ENCODE measurements around the gene ARHGEF19.

Gene ARHGEF19

DNA sequence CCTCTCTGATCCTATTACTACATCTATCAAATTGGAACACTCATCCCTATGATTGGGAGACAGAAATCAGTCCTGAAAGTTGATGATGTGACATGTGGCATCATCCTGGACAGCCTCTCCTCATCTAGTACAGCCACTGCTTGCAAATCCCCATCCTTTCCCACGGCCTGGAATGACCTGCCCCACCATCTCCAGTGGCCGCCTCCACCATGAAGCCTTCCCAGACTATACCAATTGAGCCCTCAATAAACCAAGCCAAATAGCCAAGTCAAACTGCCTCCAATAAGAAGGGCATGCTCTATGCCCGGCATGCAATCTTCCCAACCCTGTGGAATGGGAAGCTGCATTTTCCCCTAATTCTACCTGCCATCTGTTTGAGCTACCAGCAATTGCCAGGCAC, 561 bp upstream of the ARHGEF19 start:
- no peaks in the 10 kb centered on the region for H3K9me3 ChIP-seq
- H4K20me1 ChIP-seq, result no peaks in the 10 kb centered on the region
- 0 out of 2 replicates have a peak, but pooled peaks cover 5% of the 10 kb centered on the region for H3K27me3 ChIP-seq
- TF ChIP-seq Cebpa-rat (IDR thresholded peaks at IDR 0.05), result no peak
- H3K9ac ChIP-seq, result no peak overlapping the region
- peaks cover 41% of the 10 kb centered on the region for H3K4me1 ChIP-seq
- H3K27ac ChIP-seq, result no peak overlapping the region
- no peaks in the 10 kb centered on the region for H3K36me3 ChIP-seq
- no peak overlapping the region for H3K4me2 ChIP-seq
- H3K4me3 ChIP-seq, result no peak overlapping the region

- H3K4me1 ChIP-seq, result peaks cover 43% of the 10 kb centered on the region
- no peaks in the 10 kb centered on the region for H3K36me3 ChIP-seq
- H3K27ac ChIP-seq, result no peak overlapping the region
- H3K9me3 ChIP-seq, result no peaks in the 10 kb centered on the region
- H4K20me1 ChIP-seq, result no peaks in the 10 kb centered on the region
- no peak for TF ChIP-seq Cebpa-rat (IDR thresholded peaks at IDR 0.05)
- no peak overlapping the region; the same call in 1 of the 2 replicates for H3K4me2 ChIP-seq
- 0 out of 2 replicates have a peak, but pooled peaks cover 5% of the 10 kb centered on the region for H3K27me3 ChIP-seq
- no peak overlapping the region for H3K4me3 ChIP-seq
- no peak overlapping the region for H3K9ac ChIP-seq
These were observed 628 bp downstream of the ARHGEF19 start for GRCh38 chr1:16211824-16212223.

DNA sequence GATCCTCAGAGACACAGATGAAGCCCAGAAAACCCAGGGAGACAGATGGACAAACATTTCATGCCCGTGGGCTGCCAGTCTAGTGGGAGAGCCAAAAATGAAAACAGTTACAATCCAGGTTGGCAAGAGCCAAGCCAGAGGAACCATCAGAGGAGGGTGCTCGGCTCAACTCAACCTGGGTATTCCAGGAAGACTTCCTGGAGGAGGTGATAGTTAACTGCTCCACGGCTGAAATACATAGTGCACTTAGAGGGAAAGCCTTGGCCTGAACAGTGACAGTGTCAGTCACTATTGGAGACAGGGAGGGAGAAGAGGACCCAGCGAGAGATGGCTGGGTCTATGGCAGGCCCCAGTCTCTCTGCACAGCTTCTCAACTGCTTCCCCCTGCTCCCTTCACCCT, 1.9 kb downstream of the ARHGEF19 start:
- no peak for TF ChIP-seq Cebpa-rat (IDR thresholded peaks at IDR 0.05)
- 0 out of 2 replicates have a peak, but pooled peaks cover under 1% of the 10 kb centered on the region for H3K27me3 ChIP-seq
- H3K9me3 ChIP-seq, result no peaks in the 10 kb centered on the region
- peaks cover 39% of the 10 kb centered on the region for H3K4me1 ChIP-seq
- no peaks in the 10 kb centered on the region for H3K36me3 ChIP-seq
- H3K27ac ChIP-seq, result no peak overlapping the region
- H3K4me3 ChIP-seq, result no peak overlapping the region
- H3K9ac ChIP-seq, result peak overlapping the region; percentile 1; the same call in 1 of the 2 replicates
- H3K4me2 ChIP-seq, result no peak overlapping the region
- H4K20me1 ChIP-seq, result no peaks in the 10 kb centered on the region

DNA sequence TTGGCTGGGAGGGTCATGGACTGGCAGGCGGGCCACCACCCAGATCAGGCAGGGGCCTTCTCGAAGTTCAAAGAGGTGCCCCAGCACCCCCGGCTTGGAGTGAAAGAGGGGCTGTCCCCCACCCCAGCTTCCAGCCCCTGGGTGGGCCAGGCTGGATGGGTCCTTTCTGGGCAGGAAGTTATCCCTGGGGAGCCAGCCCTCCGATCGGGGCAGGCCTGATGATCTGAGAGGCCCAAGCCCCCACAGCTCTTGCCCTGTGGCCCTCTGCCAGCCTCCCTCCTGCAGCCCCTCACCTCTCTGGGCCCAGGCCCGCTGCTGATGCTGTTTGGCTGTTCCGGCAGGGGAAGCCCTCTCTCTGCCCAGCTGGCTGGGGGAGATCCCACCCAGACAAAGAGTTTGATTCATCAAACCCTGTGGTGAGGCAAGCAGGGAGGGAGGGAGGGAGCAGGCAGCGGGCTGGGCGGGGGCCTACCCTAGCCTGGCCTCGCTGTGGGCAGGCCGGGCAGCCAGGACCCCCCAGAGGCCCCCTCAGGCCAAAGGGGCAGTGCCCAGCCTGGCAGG, 2.5 kb downstream of the ARHGEF19 start:
- Histone ChIP-seq H3K27ac (no peak overlapping the region), H3K4me2 (no peak overlapping the region), H3K4me3 (no peak overlapping the region), H3K27me3 (no peaks in the 10 kb centered on the region), H3K9me3 (no peaks in the 10 kb centered on the region), H3K36me3 (no peaks in the 10 kb centered on the region), H3K9ac (peak overlapping the region; percentile 19; the same call in 1 of the 2 replicates), H4K20me1 (no peaks in the 10 kb centered on the region), H3K4me1 (peaks cover 44% of the 10 kb centered on the region)
- TF ChIP-seq Cebpa-rat (IDR thresholded peaks at IDR 0.05), result no peak

- no peak overlapping the region for H3K27ac ChIP-seq
- 0 out of 2 replicates have a peak overlapping the region, but pooled peaks have one; percentile 19 for H3K9ac ChIP-seq
These were observed 3.2 kb downstream of the ARHGEF19 start for GRCh38 chr1:16209132-16209846.

GRCh38 chr1:16208270-16208987, 4.0 kb downstream of the ARHGEF19 start:
- Histone ChIP-seq H3K27ac (no peak overlapping the region; the same call in 1 of the 2 replicates), H3K4me3 (no peak overlapping the region), H3K27me3 (no peaks in the 10 kb centered on the region), H3K4me1 (peaks cover 44% of the 10 kb centered on the region), H4K20me1 (no peaks in the 10 kb centered on the region), H3K9me3 (no peaks in the 10 kb centered on the region), H3K36me3 (peaks cover 4% of the 10 kb centered on the region; the same call in 1 of the 2 replicates), H3K4me2 (peak overlapping the region; percentile 80), H3K9ac (peak overlapping the region; percentile 8; the same call in 1 of the 2 replicates)
- no peak for TF ChIP-seq Cebpa-rat (IDR thresholded peaks at IDR 0.05)

More at GRCh38 chr1:16209132-16209846, 3.2 kb downstream of the ARHGEF19 start:
- Histone ChIP-seq H3K36me3 (peaks cover 4% of the 10 kb centered on the region; the same call in 1 of the 2 replicates), H3K27me3 (no peaks in the 10 kb centered on the region), H3K4me2 (peak overlapping the region; percentile 80; the same call in 1 of the 2 replicates), H3K9me3 (no peaks in the 10 kb centered on the region), H3K4me3 (no peak overlapping the region), H4K20me1 (no peaks in the 10 kb centered on the region), H3K4me1 (peaks cover 44% of the 10 kb centered on the region)
- no peak for TF ChIP-seq Cebpa-rat (IDR thresholded peaks at IDR 0.05)

DNA sequence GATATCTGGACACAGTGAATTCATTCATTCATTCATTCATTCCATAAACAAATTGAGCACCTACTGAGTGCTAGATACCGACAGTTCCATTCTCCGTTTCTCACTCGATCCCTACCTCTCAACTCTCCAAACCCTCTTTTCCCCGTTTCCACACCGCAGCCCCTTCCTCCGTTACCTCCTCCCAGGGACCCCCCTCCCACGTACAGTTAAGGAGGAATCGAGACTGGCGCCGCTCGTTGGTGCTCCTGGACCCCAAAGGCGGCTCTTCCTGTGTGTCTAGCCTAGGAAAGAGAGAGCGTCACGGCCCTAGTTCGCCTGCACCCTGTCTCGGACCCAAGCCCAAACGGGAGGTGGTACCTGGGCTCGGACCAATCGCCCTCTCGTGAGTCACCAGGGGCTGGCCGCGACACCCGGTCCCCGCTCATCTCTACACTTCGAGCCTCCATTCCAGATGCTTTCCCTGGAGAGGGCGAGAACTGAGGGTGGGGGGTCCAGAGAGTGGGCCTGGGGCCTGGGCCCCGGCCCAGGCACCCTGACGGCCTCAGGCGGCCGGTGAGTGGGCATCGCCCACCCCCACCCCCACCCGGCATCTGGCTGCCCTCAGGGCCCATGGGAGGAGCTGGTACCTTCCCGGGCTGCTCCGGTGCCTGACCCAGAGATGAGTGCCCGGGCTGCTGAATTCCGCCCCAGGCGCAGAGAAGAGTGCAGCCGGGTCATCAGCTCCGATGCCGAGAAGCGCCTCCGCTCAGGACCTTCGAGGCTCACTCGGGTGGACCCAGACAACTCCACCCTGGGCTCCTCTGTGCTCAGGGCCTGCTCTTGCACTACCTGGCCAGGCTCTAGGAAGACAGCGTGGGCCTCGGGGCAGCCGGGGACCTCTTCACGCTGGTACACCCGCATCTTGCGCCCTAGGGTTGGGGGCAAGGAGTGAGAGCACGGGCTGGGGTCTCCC, 4.9 kb downstream of the ARHGEF19 start:
- Histone ChIP-seq H3K9ac (peak overlapping the region; percentile 84), H3K4me2 (peak overlapping the region; percentile 80), H3K27me3 (no peaks in the 10 kb centered on the region), H3K9me3 (no peaks in the 10 kb centered on the region), H4K20me1 (no peaks in the 10 kb centered on the region), H3K36me3 (peaks cover 4% of the 10 kb centered on the region; the same call in 1 of the 2 replicates), H3K27ac (peak overlapping the region; percentile 83), H3K4me3 (peak overlapping the region; percentile 68), H3K4me1 (peaks cover 42% of the 10 kb centered on the region)
- TF ChIP-seq Cebpa-rat (IDR thresholded peaks at IDR 0.05), result no peak

DNA sequence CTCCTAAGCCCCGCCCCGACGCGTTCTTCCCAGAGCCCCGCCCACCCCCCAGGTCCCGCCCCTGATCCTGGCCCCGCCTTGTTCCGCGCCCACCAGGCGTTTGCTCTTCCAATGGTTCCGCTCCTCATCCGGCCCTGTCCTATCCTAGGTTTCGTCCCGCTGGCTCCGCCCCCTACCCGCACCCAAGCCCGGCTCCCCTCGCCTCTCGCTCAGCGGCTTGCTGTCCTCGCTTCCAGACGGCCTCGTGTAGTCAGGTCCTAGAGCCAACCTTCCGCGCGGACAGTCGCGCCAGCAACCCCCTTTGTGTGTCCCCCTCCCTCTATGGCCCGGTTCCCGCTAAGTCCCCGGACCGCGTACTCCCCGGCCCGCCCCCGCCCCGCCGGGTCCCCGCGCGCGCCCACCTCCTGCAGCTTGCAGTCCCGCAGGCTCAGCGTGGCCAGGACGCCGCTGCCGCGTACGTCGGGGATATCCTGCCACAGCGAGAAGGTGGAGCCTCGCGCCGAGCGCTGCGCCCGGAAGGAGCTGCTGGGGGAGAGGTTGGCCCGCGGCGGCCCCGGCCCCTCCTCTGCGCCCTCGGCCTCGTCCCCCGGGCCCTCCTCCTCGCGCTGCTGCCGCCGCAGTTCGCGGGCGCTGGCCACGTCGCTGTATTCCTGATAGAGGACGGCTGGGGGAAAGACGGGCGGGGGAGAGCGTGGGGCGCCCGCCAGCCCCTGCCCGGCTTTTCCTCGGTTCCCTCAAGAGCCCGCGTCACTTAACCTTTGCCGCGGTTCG, 5.7 kb downstream of the ARHGEF19 start:
- Histone ChIP-seq H3K9ac (peak overlapping the region; percentile 84), H3K4me2 (peak overlapping the region; percentile 94), H3K9me3 (no peaks in the 10 kb centered on the region), H3K4me3 (peak overlapping the region; percentile 68), H3K27ac (peak overlapping the region; percentile 83), H3K36me3 (peaks cover 11% of the 10 kb centered on the region; the same call in 1 of the 2 replicates), H4K20me1 (no peaks in the 10 kb centered on the region), H3K4me1 (peaks cover 36% of the 10 kb centered on the region), H3K27me3 (no peaks in the 10 kb centered on the region)
- TF ChIP-seq Cebpa-rat (IDR thresholded peaks at IDR 0.05), result no peak

Data from BLaER1 (cell line).